ENCODE measurements around the gene SYAP1. TPM values are rescaled to one million over a fixed set of nuclear protein-coding genes. Genes with fewer than 3 reads are reported as not detected.
A peak's percentile ranks its signal among the peaks of the same experiment; 100 is the strongest.

The SYAP1 gene
- total and polyA plus RNA-seq, 10 of the 15 experiments (the other 5 are each of a cell fraction or from before 2014, with no cell fraction given): 5.9 to 29.9 (median 16.2) TPM

- no peak for TF ChIP-seq HSF1 (IDR thresholded peaks at IDR 0.05; ENCODE audit: low read depth, low read length)
- TF ChIP-seq RCOR1 (conservative IDR thresholded peaks at IDR 0.05; ENCODE audit: low read depth, low read length): no peak
- no peak for TF ChIP-seq NFYA (IDR thresholded peaks at IDR 0.05; ENCODE audit: borderline replicate concordance, low read depth, low read length)
- no peak for TF ChIP-seq SKIL (IDR thresholded peaks at IDR 0.05; ENCODE audit: low read depth, poor library complexity, severe bottlenecking)
- no peak for TF ChIP-seq CHD4 (IDR thresholded peaks at IDR 0.05)
- no peak for TF ChIP-seq IRF5 (IDR thresholded peaks at IDR 0.05; ENCODE audit: borderline replicate concordance)
- no peak for TF ChIP-seq ASH2L (IDR thresholded peaks at IDR 0.05; ENCODE audit: borderline replicate concordance, low read depth)
- TF ChIP-seq HDGF (IDR thresholded peaks at IDR 0.05): peak; percentile 99
- TF ChIP-seq NFYB (IDR thresholded peaks at IDR 0.05; ENCODE audit: insufficient read depth, low read depth, low read length): peak; percentile 70; the same call in 1 of the 2 replicates
- TF ChIP-seq RUNX3 (IDR thresholded peaks at IDR 0.05; ENCODE audit: low read length): no peak; the same call in 1 of the 2 replicates
- TF ChIP-seq CUX1 (IDR thresholded peaks at IDR 0.05; ENCODE audit: insufficient replicate concordance, low read depth, low read length): no peak
- TF ChIP-seq TCF7 (IDR thresholded peaks at IDR 0.05; ENCODE audit: borderline replicate concordance): no peak
- TF ChIP-seq ESRRA (IDR thresholded peaks at IDR 0.05; ENCODE audit: low read length): 0 out of 2 replicates have a peak, but pooled peaks have one; percentile 12
- TF ChIP-seq BCL3 (IDR thresholded peaks at IDR 0.05; ENCODE audit: borderline replicate concordance, insufficient read depth, low read depth, low read length, poor library complexity, severe bottlenecking): no peak
- TF ChIP-seq IKZF2 (IDR thresholded peaks at IDR 0.05): peak; percentile 69 to 72; a peak in 2 of 4 replicates
- TF ChIP-seq NFIC (IDR thresholded peaks at IDR 0.05; ENCODE audit: low read depth, low read length): no peak
- no peak for TF ChIP-seq HDAC6 (IDR thresholded peaks at IDR 0.05; ENCODE audit: unreplicated experiment)
- TF ChIP-seq TARDBP (IDR thresholded peaks at IDR 0.05; ENCODE audit: borderline replicate concordance): no peak; the same call in 1 of the 2 replicates
- TF ChIP-seq POLR2A (IDR thresholded peaks at IDR 0.05; ENCODE audit: low read depth, low read length): peak; percentile 96
Measured at GRCh38 chrX:16786139-16786790, 66.9 kb downstream of the SYAP1 start, which contains the start of gene TXLNG (continued).
